NCI-H2227 (cell line): ENCODE results near the gene CD164L2.
"Not testable (repeated sequence)": the region's sequence is repeated elsewhere in the genome, so short reads cannot be mapped to it uniquely, and the experiment has no call there.

Experiments
- DNase-seq: peaks from one replicate; lab custom pipeline; 2025; ENCODE audit not compliant: unreplicated experiment; lab: John Stamatoyannopoulos, UW

Gene CD164L2

DNA sequence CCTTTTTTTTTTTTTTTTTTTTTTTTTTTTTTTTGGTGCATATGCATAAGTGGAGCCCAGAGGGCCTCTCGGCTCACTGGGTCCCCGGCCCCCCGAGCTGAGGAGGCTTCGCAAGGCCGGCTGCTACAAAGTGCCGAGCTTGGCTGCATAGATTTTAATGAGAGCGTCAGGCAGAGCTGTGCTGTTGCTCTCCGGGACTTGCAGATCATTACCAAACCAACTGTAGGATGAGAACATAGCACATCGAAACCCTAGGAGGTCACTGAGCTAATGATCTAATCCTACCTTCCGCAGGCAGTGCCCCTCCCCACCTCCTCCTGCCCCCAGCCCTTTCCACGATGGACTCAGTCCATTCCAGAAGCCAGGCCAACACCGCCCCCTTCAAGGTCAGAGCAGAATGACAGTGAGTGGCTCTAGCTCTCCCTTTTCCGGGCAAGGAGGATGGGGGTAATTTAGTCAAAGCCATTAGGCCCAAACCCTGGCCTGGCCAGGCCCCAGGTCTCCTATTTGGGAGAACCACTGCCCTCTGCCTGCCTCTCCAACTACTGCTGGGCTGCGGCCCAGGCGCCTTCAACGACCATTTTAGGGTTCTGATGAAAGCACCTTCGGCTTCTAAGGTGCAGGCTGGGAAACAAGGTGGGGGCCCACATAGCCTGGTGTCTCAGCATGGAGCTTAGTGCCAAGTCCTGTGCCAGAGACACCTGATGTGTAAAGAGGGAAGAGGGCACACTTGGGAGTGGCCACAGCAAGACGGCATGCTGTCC lies 22.6 kb upstream of the CD164L2 start:
- DNase-seq = not testable (repeated sequence)

DNA sequence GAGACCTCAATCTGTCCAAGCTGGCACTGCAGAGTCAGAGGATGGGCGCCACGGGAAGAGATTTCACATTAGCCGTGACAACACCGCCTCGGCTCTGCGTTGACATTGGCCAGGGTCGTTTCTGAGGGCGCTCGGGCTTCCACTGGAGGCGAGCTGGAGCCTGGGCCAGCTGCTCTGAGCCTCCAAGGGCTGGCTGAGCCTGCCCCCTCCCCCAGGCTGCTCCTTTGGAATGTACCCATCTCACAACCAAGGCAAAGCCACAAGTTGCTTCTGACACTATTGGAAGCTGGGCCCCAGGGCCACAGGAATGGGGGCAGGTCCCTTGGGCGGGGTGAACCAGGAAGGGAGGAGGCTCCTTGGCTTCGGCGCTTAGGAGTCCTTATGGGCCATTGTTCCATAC lies 21.9 kb upstream of the CD164L2 start:
- DNase-seq = no peak

DNA sequence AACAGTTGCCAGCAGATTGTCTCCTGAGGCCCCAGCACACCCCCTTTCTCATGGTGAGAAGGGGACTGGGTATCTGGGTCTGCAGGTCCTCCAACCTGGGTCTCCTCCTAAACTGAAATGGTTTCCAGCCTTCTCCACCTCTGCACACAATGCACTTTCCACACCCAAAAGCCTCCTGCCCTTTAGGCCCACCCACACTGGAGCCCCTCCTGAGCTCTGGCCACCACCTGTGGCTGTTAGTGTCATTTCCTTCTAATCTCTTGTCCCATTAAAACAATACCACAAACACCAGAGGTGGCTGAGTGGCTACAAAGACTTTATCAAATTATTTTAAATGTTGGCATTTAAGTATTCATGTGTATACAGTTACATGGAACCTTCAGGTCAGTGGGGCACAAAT lies 20.8 kb upstream of the CD164L2 start:
- DNase-seq = no peak

DNA sequence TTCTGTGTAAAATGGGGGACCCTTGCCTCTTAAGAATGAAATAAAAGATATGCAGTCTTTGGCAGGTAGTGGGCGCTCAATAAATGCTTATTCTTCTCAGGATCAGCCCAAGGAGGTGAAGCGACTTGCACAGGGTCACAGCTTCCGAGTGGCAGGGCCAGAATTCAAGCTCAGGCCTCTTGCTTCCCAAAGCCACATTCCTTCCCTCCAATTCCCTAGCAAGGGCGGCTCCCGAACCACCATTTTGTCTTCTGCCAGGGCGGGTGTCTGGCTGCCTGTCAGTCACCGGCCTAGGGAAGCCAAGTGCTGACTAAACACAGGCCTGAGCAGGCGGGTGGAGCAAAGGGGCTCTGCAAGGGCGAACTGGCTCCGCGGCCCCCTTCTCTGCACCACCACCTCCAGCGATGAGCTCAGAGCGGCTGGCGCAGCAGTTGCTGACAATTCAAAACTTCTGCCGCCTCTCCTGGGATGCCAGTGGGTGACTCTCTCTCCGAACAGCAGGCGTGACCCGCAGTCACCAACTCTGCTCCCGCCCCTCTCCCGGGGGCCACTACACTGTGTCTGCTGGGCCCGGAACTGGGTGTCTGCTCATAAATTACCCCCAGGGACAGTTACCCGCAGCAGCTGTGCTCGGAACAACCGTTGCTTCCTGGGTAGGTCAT lies 20.1 kb upstream of the CD164L2 start:
- peak; percentile 62 for DNase-seq

DNA sequence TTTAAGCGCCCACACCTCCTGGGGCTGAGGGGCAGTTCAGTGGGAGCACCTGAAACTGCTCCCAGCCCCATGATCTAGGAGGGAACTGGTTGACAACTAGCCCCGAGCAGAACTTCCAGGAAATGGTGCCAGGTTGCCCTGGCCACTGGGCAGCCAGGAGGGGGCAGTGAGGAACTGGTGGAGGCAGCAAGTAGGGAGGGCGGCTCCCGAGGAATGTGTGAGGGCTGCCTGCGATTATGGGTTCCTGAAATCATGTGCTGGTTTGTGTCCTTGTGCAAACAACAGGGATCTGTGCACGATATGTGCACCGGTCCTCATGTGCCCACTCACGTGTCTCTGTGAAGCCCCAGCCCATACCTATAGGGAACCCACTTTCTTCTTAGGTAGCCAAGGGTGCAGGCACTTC lies 19.2 kb upstream of the CD164L2 start:
- DNase-seq = peak; percentile 41

DNA sequence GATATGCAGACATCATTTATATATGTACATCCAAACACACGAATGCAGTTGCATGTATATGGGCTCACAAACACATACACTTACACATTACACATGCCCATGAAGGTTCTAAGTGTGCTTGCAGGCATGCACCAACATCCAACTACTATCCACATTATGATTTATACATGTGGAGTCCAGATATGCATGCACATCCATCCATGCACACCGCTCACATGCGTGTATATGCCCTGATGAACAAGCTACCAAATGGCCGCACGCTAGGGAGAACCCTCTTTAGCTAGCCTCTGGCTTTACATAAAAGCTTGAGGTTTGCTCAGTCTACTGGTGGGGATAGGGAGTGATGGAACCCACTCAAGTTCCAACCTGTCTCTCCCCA lies 17.8 kb upstream of the CD164L2 start:
- DNase-seq = no peak

DNA sequence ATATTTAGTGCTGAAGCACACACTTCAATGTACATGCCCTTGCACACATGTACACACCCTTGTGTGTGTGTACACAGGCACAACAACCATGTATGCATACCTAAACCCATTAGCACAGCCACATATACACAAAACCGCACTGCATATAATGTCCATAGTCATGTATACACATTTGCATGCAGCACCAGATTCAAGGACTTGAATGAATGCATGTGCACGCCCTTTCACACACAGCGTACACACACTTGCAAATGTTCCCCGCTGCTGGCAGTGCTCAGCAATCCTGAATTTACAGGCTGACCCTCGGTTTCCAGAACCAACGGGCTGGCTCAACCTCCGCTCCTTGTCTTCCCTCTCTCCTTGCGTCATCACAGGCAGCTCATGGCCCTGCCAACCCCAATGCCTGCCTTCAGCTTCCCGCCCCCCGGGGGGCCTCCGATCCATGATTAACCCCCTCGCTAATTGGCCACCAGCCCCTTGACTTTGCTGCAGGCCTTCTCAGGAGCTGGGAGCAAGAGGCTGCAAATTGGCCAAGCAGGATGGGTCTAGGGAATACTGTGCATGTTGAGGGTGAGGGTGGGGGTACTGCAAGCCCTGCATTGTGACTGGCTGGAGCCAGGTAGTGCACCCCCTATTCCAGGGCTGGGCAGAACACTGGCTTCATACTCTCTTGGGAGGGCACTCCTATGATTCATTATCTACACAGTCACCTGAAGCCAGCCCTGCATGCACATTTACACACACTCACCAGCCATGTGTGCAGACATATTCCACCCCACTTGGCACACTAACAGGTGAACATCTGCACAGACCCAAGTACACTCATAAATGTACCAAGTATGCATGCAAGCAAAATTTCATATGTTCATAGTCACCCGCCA lies 17.2 kb upstream of the CD164L2 start:
- peak; percentile 39 for DNase-seq

DNA sequence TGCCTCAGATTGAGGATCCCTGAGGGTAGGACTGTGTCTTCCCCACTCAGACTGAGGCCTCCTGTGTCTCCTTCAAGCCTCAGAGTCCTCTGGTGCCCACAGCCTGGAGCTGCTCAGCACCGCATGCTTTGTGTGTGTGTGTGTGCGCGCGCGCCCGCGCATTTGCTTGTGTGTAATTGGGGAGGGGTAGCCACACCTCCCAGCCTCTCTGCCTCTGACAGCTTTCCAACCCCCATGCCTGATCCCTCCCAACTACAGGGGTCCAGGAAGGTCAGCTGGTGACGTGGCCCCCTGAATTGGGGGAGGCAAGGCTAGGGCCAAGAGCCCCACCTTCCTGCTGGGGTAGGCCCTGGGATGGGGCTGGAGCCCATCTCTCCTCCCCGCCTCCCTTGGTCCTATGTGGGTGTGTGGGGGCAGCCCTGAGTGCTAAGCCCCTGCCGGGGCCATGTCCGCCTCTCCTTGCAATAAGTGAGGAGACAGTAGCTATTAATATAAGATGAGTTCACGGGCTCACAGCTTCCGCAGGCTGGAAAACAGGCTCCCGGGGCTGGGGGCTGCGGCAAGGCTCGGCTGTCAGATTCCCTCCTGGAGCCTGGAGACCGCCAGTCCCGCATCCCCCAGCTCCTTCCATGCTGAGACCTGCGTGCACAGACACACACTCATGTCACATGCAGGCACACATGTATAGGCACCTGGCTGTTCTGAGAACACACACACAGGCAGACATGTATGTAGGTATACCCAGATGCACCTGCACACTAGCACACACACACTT lies 16.3 kb upstream of the CD164L2 start:
- peak; percentile 89 for DNase-seq

DNA sequence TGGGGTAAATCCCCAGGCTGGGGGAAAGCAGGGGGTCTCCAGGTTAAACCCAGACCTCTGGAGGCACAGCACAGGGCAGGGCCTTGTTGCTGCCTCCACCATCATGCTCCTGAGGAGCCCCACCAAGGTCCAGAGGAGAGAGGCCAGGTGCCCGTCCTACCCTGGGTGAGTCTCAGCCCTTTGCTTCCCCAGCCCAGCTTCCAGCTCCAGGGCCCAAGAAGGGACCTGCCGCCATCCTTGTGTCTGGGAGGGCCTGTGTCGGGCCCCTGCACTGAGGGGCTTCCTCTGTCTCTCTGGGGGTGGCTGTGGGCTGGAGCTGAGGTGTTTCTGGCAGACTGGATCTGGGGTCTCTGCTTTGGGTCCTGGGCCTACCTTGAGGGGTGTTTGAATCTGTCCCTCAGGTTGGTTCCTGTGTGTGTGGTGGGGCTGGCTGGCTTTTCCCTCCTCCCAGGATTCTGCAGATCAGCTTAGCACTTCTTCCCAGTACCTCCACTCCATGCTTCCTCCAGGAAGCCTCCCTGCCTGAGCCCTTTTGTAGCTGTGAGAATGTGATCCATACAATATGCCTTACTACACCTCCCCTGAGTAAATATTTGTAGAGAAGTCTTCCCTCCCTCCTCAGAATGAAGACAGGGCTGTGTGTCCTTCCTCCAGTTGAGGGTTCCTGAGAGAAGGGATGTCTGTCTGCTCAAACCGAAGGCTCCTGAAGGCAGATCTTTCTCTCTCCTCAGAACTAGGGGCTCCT lies 15.4 kb upstream of the CD164L2 start:
- DNase-seq = no peak

DNA sequence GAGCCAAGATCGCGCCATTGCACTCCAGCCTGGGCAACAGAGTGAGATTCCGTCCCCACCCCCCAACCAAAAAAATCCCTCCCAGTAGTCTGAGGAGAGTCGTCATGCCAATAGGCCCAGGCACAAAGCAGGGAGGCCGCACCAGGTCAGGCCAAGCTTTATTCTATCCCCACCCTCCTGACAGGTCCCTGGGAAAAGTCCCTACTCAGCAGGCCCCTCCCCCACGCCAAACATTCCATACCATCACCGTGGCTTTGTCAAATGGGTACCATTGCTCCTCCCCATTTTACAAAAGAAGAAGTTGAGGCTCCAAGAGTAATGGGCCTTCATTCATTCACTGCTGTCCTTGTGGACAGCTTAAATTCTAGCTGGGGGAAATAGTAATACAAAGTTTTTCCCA lies 14.6 kb upstream of the CD164L2 start:
- no peak for DNase-seq

DNA sequence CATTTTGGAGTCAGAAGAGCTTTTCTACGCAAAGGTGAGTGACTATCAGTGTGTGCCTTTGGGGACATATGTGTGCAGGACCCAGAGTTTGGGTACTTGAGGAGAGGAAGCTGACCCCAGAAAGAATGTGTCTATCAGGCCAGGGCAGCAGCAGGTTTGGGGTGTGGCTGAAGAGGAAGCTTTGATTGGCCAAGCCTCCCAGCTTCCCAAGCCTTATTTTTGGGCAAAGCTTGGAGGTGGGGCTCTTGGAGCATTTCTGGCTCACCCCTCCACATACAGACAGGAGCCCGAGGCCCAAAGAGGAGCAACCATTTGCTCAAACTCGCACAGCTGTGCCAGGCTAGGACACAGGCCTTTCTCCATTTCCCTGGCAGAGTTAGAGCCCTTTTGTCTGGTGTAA lies 14.0 kb upstream of the CD164L2 start:
- no peak for DNase-seq

DNA sequence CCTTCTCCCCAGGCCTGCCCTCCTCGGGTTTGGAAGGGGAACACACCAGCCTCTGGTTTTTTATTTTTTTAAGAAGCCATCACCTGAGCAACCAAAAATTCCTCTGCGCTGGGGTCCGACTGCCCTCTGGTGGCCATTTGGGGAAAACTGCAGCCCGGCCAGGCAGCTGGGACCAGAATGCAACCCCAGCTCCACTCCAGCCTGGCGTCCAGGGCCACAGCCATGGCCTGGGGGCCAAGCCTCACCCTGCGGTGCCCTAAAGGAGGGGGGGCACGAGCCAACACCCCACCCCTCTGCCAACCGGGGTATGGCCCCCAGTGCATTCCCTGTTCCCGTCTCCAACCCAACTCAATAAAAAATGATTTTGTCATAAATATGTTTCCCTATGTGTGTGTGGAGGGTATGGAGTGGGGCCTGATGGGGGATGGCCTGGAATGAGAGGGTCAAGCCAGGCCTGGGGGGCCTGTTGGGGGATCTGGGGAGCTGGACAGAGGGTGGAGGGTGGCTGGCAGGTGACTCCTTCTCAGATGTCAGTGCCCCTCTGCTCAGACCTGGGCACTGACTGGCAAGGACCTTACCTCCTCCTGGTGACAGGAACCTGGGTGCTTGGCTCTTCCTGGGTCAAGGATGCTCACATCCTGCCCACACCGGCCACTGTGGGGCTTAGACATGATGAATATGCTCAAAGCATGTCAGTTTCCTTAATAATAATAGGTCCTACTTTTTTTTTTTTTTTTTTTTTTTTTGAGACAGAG lies 12.5 kb upstream of the CD164L2 start:
- peak; percentile 82 for DNase-seq

DNA sequence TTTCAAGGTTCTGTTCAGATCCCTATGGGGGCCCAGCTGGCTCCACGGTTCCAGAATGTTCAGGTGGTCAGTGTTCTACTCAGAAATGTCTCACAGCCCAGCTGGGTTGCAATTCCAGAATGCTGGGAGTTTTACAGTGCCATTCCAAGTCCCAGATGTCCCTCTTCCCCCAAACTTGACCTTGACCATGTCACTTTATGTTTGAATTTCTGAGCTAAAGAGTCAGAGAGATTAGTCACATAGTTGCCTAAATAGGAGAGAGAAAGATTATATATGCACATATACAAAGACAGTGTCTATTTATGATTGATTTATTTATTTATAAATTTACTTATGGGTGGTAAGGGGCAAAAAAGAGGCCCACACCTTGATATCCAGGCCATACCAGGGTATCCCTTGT lies 11.8 kb upstream of the CD164L2 start:
- DNase-seq = no peak

DNA sequence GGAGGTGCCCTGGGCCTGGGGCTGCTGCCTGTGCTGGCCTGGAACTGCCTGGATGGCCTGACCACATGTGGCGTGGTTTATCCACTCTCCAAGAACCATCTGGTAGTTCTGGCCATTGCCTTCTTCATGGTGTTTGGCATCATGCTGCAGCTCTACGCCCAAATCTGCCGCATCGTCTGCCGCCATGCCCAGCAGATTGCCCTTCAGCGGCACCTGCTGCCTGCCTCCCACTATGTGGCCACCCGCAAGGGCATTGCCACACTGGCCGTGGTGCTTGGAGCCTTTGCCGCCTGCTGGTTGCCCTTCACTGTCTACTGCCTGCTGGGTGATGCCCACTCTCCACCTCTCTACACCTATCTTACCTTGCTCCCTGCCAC lies 11.1 kb upstream of the CD164L2 start:
- DNase-seq = no peak

DNA sequence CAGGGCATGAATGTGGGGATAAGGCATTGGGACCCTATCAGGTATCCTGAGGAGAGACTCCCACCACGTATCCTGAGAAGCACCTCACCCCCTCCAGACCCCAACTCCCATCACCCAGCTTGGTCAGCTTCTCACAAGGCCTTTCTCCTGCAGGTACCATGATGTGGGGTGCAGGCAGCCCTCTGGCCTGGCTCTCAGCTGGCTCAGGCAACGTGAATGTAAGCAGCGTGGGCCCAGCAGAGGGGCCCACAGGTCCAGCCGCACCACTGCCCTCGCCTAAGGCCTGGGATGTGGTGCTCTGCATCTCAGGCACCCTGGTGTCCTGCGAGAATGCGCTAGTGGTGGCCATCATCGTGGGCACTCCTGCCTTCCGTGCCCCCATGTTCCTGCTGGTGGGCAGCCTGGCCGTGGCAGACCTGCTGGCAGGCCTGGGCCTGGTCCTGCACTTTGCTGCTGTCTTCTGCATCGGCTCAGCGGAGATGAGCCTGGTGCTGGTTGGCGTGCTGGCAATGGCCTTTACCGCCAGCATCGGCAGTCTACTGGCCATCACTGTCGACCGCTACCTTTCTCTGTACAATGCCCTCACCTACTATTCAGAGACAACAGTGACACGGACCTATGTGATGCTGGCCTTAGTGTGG lies 10.6 kb upstream of the CD164L2 start:
- no peak for DNase-seq

DNA sequence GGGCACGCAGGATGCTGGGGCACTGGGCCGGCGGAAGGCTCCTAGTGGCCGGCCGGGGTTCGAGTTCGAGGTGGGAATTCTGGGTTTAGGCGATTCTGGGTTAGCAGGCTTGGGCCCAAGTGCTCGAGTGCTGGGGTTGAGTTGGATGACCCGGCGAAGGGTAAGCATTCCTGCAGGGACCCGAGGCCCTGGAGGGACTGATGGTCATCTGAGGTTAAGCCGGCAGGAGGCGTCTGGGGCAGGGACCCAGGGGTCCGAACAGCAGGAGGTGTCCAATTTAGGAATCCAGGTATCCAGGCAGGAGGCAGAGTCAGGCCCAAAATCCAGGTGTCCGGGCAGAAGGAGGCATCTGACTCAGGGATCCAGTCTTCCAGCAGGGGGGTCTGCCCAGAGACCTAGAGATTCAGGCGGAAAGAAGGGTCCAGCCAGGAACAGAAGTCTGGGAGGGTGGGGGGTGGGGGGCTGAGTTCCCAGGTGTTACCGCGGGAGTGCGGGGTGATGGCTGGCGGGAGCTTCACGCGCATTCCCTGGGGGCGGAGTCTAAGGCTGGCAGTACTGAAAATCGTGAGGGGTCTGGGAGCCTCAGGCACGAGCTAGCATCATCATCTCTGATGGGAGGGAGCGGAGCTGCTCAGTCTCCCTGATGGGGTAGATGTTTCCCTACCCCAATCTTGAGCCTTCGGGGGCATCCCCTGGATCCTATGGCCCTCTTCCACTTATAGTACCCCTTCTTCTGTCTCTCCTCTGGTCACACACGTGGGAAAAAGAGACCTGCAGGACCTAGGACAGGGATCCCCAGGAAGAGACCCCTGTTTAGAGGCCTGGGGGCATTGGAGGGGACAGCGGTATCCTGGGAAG lies 9.9 kb upstream of the CD164L2 start:
- peak; percentile 57 for DNase-seq

DNA sequence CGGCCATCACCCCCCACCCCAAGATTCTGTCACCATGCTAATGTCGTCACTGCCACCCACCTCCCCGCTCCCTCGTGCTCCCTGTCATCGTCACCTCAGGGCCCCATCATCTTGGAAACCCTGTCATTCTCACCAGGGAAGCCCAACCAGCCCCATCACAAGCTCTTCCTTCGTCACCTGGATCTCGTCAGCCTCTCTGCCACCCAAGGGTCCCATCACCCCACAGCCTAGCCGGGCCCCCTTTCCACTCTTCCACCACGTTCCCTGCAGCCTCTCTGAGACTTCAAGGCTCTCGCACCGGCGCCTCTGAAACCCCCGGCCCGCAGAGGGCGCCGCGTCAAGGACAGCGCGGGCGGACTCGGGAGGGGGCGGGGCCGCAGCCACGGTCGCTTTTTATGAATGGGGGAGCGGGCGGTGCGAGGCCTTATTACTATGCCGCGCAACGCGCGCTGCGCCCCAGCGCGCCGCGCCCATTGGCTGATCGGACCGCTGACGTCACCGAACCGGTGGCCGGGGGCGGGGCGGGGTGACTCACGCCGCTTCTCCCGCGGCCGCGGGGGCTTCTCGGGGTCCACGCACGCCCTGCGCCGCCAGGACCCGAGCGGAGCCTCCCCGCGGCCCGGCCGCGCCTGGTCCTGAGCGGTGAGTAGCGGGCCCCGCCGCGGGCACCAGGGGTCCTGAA lies 9.1 kb upstream of the CD164L2 start, which contains the start of gene GPR3:
TSS of gene GPR3 (plus strand) at position 527 of the 682 bp plus-strand sequence. CDS start 1,177 bp downstream, outside the sequence.
- peak; percentile 97 for DNase-seq
